Sigmoid colon (tissue), 7 donors: ENCODE data around the gene GNL3. TPM values are rescaled to one million over a fixed set of nuclear protein-coding genes. Genes with fewer than 3 reads are reported as not detected.

Source experiments
- DNase-seq: peaks from one replicate; pipeline ENCODE4 v3.0.0-alpha.2; 2019
- H3K27ac ChIP-seq, 4 donors: fragments of 200-600 bp; sonication (generic); one replicate each; pipeline ENCODE4 v1.5.1; 2016 to 2019; ENCODE audit warnings: mild to moderate bottlenecking in 1 of 4
- H3K27me3 ChIP-seq, 3 donors: fragments of 200-600 bp; sonication (generic); one replicate each; pipeline ENCODE4 v1.5.1; 2019; ENCODE audit warnings: mild to moderate bottlenecking in 1 of 3
- H3K36me3 ChIP-seq, 4 donors: fragments of 200-600 bp; sonication (generic); one replicate each; pipeline ENCODE4 v1.5.1; 2016 to 2019
- H3K4me1 ChIP-seq, 4 donors: fragments of 200-600 bp; sonication (generic); one replicate each; pipeline ENCODE4 v1.5.1; 2017 to 2019
- H3K4me3 ChIP-seq, 4 donors: fragments of 200-600 bp; sonication (generic); one replicate each; pipeline ENCODE4 v1.5.1; 2017 to 2019; ENCODE audit warnings: mild to moderate bottlenecking in 2 of 4, moderate library complexity in 1 of 4
- H3K9me3 ChIP-seq, 4 donors: fragments of 200-600 bp in 3 of 4; sonication (generic) in 3 of 4; one replicate each; pipeline versions ENCODE4 v1.5.1 to v1.6.1; 2013 to 2019
- EP300 ChIP-seq, 4 donors: sonication (generic); formaldehyde crosslinking; IDR thresholded peaks; one replicate each; pipeline ENCODE4 v1.6.1; 2017; ENCODE audit warnings: antibody characterized with exemption in 4 of 4
- POLR2A ChIP-seq, 2 donors: fragments of 450-650 bp; IDR thresholded peaks; one replicate each; pipeline ENCODE4 v1.6.1; 2016; ENCODE audit warnings: antibody characterized with exemption in 2 of 2, mild to moderate bottlenecking in 2 of 2, moderate library complexity in 2 of 2
- POLR2AphosphoS5 ChIP-seq, 4 donors: sonication (generic); formaldehyde crosslinking; IDR thresholded peaks; one replicate each; pipeline ENCODE4 v1.6.1; 2017; ENCODE audit warnings: antibody characterized with exemption in 4 of 4
- WGBS, 2 donors: extraction: QIAGEN DNeasy Blood & Tissue Kit; methylation state at CpG; one replicate each; pipeline ENCODE4 v1.1.7; 2013; 5-methylcytosine and 5-hydroxymethylcytosine counted together
- intact Hi-C: fragments of 100-400 bp; cut with DNase I; formaldehyde crosslinking; loops from one replicate; pipeline ENCODE4 v1.15.1; 2023
- polyA plus RNA-seq, 3 donors: library from polyadenylated mRNA; stranded (reverse); fragments of 200-250 nt; gene quantifications; one replicate each; pipeline ENCODE4 v1.2.3, GENCODE V29; 2013
- total RNA-seq, 4 donors: library from RNA; depleted of rRNA; stranded (reverse); fragments of >200 nt; gene quantifications; one replicate each; pipeline ENCODE4 v1.1.0, GENCODE V29; 2016
- TF ChIP-seq, protein P1 (sequence below), 4 experiments: fragments of 450-650 bp in 3 of 4; fragments of 200-600 bp in 1 of 4; IDR thresholded peaks; one replicate each; pipeline ENCODE4 v1.5.1; 2016 to 2019; ENCODE audit warnings: antibody characterized with exemption in 4 of 4, mild to moderate bottlenecking in 3 of 4, moderate library complexity in 2 of 4
- donor health status: healthy with polysubstance abuse.
- donor health status: Bipolar disorder and iron deficiency.
- donor health status: healthy.

The GNL3 gene
- total and polyA plus RNA-seq, 7 donors = 22.4 to 76.6 (median 39.8) TPM

DNA sequence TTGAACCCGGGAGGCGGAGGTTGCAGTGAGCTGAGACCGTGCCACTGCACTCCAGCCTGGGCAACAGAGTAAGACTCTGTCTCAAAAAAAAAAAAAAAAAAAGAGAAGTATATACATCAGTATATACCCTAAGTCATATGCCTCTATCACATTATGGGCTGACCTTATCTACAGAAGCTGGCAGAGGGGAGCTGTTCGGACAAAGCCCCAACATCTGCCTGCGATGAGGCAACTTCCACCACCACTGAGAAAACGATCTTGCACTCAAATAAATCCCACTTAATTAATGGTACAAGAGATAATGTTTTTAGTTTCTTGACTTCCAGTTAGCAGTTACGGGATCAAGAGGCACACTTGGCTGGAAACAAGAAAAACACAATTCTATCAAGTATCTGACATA, 17.5 kb downstream of the GNL3 start:
- Histone ChIP-seq H3K4me1 (peaks cover 0 to 42% (median 33%) of the 10 kb centered on the region in 4 donors), H3K36me3 (peaks cover 4 to 23% (median 9%) of the 10 kb centered on the region in 4 donors), H3K27ac (peak overlapping the region in 1 of 4 donors; percentile 86), H3K9me3 (no peaks in the 10 kb centered on the region), H3K27me3 (no peaks in the 10 kb centered on the region), H3K4me3 (no peak overlapping the region)
- TF ChIP-seq, protein P1, sequence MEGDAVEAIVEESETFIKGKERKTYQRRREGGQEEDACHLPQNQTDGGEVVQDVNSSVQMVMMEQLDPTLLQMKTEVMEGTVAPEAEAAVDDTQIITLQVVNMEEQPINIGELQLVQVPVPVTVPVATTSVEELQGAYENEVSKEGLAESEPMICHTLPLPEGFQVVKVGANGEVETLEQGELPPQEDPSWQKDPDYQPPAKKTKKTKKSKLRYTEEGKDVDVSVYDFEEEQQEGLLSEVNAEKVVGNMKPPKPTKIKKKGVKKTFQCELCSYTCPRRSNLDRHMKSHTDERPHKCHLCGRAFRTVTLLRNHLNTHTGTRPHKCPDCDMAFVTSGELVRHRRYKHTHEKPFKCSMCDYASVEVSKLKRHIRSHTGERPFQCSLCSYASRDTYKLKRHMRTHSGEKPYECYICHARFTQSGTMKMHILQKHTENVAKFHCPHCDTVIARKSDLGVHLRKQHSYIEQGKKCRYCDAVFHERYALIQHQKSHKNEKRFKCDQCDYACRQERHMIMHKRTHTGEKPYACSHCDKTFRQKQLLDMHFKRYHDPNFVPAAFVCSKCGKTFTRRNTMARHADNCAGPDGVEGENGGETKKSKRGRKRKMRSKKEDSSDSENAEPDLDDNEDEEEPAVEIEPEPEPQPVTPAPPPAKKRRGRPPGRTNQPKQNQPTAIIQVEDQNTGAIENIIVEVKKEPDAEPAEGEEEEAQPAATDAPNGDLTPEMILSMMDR (IDR thresholded peaks at IDR 0.05) = no peak
- no peak for TF ChIP-seq POLR2AphosphoS5 (IDR thresholded peaks at IDR 0.05)
- TF ChIP-seq EP300 (IDR thresholded peaks at IDR 0.05) = no peak
- TF ChIP-seq POLR2A (IDR thresholded peaks at IDR 0.05) = no peak
- DNase-seq = no peak
- 92 to 93% methylated on average over 7 of the region's 7 CpGs for WGBS, 2 donors
- intact Hi-C loops = no loop called here

DNA sequence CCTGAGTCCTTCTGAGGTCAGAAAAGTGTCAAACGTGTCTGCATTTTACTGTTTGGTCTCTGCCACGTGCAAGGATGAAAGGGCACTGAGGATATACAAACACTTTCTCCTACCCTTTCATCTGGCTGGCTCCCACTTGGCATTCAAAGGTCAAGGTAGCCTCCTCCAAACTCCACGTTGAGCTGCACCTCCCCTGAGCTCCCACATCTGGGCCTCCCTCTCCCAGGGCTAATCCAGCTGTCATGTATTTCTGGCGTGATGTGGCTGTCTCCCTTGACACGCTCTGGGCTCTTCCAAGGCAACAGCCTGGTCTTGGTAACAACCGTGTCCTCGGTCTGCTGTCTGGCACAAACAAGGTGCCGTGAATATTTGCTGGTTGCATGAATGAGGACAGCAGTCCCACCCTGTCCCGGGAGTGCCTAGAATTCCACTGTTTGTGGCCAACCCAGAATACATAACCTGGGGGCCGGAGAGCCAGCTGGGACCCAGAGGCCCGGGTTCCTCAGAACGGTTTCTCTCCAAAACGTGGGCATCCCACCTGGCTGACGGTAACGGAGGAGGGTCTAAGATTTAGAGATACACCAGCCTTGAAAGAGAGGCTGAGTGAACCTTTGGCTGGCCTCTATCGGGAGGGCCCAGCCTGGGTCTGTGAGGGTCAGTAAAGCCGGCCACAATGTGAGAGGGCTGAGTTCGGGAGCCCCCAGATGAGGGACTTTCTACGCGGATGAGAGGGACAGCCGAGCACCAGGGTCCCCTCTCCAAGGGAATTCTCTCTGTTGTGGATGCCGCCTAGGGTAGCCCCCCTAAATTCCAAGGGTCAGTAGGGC, 19.0 kb downstream of the GNL3 start:
- H3K4me1 ChIP-seq = peaks cover 0 to 42% (median 33%) of the 10 kb centered on the region in 4 donors
- peak overlapping the region; percentile 86 to 91 (median 88) for H3K27ac ChIP-seq
- 1 to 8% methylated on average over 22 of the region's 22 CpGs for WGBS, 2 donors
- intact Hi-C loops = loop anchor here (1.0 to 5.0 kb wide), 2 partner anchors 19 to 168 kb away; partner anchors contain the start of genes GNL3 and UQCC5
- H3K9me3 ChIP-seq = no peaks in the 10 kb centered on the region
- no peak for TF ChIP-seq EP300 (IDR thresholded peaks at IDR 0.05)
- H3K27me3 ChIP-seq = no peaks in the 10 kb centered on the region
- peaks cover 5 to 21% (median 13%) of the 10 kb centered on the region in 4 donors for H3K36me3 ChIP-seq
- H3K4me3 ChIP-seq = peak overlapping the region; percentile 63 to 84 (median 68)
- DNase-seq = no peak

DNA sequence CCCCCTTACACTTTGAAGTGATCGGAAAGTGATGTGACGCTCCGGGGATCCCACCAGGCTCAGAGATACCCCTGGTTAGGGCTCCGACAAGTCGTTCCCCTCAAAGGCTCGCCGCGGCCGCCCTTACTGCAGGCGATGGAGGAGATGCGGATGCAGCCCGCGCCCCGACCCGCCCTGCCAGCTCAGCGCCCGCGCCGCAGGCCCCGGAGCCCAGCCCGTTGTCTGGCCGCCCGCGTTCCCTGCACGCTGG, 19.5 kb downstream of the GNL3 start:
- peaks cover 0 to 42% (median 33%) of the 10 kb centered on the region in 4 donors for H3K4me1 ChIP-seq
- H3K27me3 ChIP-seq = no peaks in the 10 kb centered on the region
- peak overlapping the region; percentile 63 to 84 (median 68) for H3K4me3 ChIP-seq
- 1% methylated on average over 25 of the region's 25 CpGs for WGBS, 2 donors
- H3K9me3 ChIP-seq = no peaks in the 10 kb centered on the region
- DNase-seq = no peak
- intact Hi-C loops = loop anchor here (1.0 to 5.0 kb wide), 2 partner anchors 19 to 168 kb away; partner anchors contain the start of genes GNL3 and UQCC5
- peak overlapping the region; percentile 86 to 91 (median 88) for H3K27ac ChIP-seq
- H3K36me3 ChIP-seq = peaks cover 5 to 21% (median 11%) of the 10 kb centered on the region in 4 donors
- no peak for TF ChIP-seq POLR2AphosphoS5 (IDR thresholded peaks at IDR 0.05)
- TF ChIP-seq, protein P1 (IDR thresholded peaks at IDR 0.05) = no peak
- no peak for TF ChIP-seq POLR2A (IDR thresholded peaks at IDR 0.05)
- TF ChIP-seq EP300 (IDR thresholded peaks at IDR 0.05) = no peak

DNA sequence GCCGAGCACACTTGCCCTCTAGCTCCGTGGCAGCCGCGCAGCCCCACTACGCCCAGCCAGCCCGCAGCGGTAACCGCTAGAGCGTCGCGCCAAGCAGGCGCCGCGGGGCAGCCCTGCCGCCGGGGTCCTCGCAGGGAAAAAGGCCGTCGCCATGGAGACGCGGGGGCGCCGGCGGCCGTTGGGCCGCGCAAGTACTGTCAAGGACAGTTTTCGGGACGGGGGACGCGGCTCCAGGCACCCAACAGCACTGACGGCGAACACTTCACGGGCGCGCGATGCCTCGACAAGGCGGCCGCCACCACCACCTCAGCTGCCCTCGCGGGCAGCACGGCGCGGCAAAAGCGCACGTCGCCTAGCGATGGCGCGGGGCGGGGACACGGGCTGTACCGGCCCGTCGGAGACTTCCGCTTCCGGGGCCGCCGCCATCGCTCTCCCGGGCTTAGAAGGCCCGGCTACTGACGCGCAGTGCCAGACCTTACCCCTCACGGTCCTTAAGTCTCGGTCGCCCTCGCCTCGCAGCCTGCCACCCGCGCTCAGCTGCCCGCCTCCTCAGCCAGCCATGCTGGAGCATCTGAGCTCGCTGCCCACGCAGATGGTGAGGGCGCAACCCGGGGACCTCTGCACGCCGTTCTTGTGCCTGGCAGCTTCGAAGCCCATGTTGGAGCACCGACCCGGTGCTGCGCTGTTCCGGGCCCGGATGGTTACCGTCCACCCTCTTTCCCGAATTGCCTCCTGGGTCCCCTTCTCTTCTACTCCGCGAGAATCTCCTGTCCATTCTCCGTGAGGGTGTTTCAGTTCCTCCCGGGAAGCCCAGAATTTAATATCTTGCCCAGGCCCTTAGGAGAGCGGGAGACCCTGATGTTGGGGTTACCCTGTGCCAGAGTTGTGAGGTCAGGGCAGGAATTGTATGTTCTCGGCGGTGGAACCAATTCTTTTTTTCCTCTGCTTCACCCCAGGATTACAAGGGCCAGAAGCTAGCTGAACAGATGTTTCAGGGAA, 20.2 kb downstream of the GNL3 start, which contains the start of the genes GLT8D1 and SPCS1:
Gene GLT8D1 (minus strand): TSS at position 104 of the 999 bp plus-strand sequence. CDS start 5,331 bp downstream, outside the sequence.
Gene SPCS1 (plus strand): TSS at position 419 of the 999 bp plus-strand sequence. CDS start 141 bp downstream, at position 560.
- DNase-seq = peak; percentile 89
- intact Hi-C loops = loop anchor here (1.0 to 5.0 kb wide), 2 partner anchors 20 to 169 kb away; partner anchors contain the start of genes GNL3 and UQCC5
- TF ChIP-seq, protein P1 (IDR thresholded peaks at IDR 0.05) = no peak
- TF ChIP-seq POLR2A (IDR thresholded peaks at IDR 0.05) (peak; percentile 53 to 63), POLR2AphosphoS5 (IDR thresholded peaks at IDR 0.05) (peak; percentile 76 to 90 (median 88))

More for the DNA sequence above, 20.2 kb downstream of the GNL3 start, which contains the start of the genes GLT8D1 and SPCS1:
- H3K36me3 ChIP-seq = peaks cover 5 to 24% (median 11%) of the 10 kb centered on the region in 4 donors
- no peaks in the 10 kb centered on the region for H3K27me3 ChIP-seq
- 0% methylated on average over 94 of the region's 94 CpGs for WGBS, 2 donors
- H3K4me3 ChIP-seq = peak within 1 kb of the TSS; percentile 63 to 84 (median 68)
- peak within 1 kb of the TSS; percentile 86 to 91 (median 88) for H3K27ac ChIP-seq
- H3K9me3 ChIP-seq = no peaks in the 10 kb centered on the region
- peaks cover 0 to 42% (median 33%) of the 10 kb centered on the region in 4 donors for H3K4me1 ChIP-seq
